Activated T-cell treated with anti-CD3 and anti-CD28 coated beads, Interleukin-2, amount 50 U/mL, for 24 hours (primary cell): Measurements from ENCODE around the gene CFTR.
"Not testable (repeated sequence)": the region's sequence is repeated elsewhere in the genome, so short reads cannot be mapped to it uniquely, and the experiment has no call there.

Experiments used
- DNase-seq: peaks from one replicate; pipeline ENCODE4 v3.0.0-alpha.2; 2020
- H3K27ac Mint-ChIP-seq: 2 replicates; pipeline ENCODE4 v1.8.0; 2020; ENCODE audit warnings: mild to moderate bottlenecking, mixed read lengths
- H3K27me3 Mint-ChIP-seq: 2 replicates; pipeline ENCODE4 v1.8.0; 2020; ENCODE audit warnings: mixed read lengths
- H3K36me3 Mint-ChIP-seq: 2 replicates; pipeline ENCODE4 v1.8.0; 2020; ENCODE audit warnings: low read depth, mixed read lengths
- H3K4me1 Mint-ChIP-seq: 2 replicates; pipeline ENCODE4 v1.8.0; 2020; ENCODE audit warnings: low read depth, mixed read lengths
- H3K4me3 Mint-ChIP-seq: 2 replicates; pipeline ENCODE4 v1.8.0; 2020; ENCODE audit warnings: mild to moderate bottlenecking, moderate library complexity, mixed read lengths
- H3K9me3 Mint-ChIP-seq: 2 replicates; pipeline ENCODE4 v1.8.0; 2020; ENCODE audit warnings: mixed read lengths

Gene CFTR

DNA sequence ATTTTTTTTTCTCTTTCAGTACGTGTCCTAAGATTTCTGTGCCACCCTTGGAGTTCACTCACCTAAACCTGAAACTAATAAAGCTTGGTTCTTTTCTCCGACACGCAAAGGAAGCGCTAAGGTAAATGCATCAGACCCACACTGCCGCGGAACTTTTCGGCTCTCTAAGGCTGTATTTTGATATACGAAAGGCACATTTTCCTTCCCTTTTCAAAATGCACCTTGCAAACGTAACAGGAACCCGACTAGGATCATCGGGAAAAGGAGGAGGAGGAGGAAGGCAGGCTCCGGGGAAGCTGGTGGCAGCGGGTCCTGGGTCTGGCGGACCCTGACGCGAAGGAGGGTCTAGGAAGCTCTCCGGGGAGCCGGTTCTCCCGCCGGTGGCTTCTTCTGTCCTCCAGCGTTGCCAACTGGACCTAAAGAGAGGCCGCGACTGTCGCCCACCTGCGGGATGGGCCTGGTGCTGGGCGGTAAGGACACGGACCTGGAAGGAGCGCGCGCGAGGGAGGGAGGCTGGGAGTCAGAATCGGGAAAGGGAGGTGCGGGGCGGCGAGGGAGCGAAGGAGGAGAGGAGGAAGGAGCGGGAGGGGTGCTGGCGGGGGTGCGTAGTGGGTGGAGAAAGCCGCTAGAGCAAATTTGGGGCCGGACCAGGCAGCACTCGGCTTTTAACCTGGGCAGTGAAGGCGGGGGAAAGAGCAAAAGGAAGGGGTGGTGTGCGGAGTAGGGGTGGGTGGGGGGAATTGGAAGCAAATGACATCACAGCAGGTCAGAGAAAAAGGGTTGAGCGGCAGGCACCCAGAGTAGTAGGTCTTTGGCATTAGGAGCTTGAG, at the start of gene CFTR:
TSS of gene CFTR (plus strand) at position 801 of the 830 bp plus-strand sequence. CDS start 70 bp downstream, outside the sequence.
- peaks cover 44% of the 10 kb centered on the region for H3K27me3 Mint-ChIP-seq
- no peak within 1 kb of the TSS for H3K27ac Mint-ChIP-seq
- no peak within 1 kb of the TSS for H3K4me3 Mint-ChIP-seq
- no peaks in the 10 kb centered on the region for H3K9me3 Mint-ChIP-seq
- DNase-seq, result no peak
- no peaks in the 10 kb centered on the region for H3K4me1 Mint-ChIP-seq
- no peaks in the 10 kb centered on the region for H3K36me3 Mint-ChIP-seq

DNA sequence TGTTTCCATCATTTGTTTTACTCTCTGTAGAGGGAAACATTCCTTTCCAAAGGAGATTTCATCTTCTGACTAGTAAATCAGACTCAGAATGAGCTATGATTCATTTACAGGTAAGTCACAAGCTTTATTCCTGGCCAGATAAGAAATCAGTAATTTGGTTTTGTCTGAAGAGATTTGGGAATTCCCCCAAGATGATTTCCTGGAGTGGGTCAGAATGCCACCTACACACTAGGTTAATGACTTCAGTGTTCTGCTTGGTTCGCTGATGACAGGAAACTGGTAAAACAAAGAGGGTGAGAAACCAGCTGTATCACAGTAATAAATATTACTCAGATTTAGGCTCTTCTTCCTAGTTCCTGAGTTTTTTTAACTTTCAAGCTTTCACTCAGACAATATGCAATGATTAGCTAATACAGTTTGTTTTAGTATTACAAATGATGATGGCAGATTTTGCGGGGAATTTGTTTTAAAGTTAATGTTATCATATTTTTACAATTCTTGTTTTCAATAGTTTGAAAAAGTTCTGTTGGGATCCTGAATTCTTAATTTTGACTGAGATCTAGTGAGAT, 44.3 kb upstream of the CFTR start:
- peaks cover 9% of the 10 kb centered on the region for H3K4me1 Mint-ChIP-seq
- no peaks in the 10 kb centered on the region for H3K9me3 Mint-ChIP-seq
- no peaks in the 10 kb centered on the region for H3K36me3 Mint-ChIP-seq
- no peaks in the 10 kb centered on the region for H3K27me3 Mint-ChIP-seq
- no peak overlapping the region for H3K27ac Mint-ChIP-seq
- H3K4me3 Mint-ChIP-seq, result no peak overlapping the region
- no peak for DNase-seq

DNA sequence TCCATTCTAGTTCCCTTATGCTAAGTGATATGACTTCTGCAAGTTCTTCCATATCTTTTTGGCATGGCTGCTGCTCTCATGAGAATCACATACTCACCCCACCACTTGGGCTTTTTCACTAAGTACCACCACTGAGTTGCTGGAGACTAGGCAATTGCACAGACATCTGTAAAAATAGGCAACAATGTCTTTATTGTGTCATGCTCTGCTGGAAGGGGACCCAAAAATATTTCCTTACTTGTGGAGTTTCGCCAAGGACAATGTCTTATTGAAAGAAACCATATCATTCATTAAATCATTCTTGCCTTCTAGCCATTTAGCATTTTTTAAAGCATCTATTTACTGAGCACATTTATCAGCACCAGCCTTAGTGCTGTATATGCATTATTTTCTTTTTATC, 35.2 kb upstream of the CFTR start:
- Mint-ChIP-seq H3K4me3 (no peak overlapping the region), H3K4me1 (no peaks in the 10 kb centered on the region), H3K9me3 (peaks cover 7% of the 10 kb centered on the region), H3K36me3 (no peaks in the 10 kb centered on the region), H3K27me3 (peaks cover 2% of the 10 kb centered on the region), H3K27ac (no peak overlapping the region)
- no peak for DNase-seq

DNA sequence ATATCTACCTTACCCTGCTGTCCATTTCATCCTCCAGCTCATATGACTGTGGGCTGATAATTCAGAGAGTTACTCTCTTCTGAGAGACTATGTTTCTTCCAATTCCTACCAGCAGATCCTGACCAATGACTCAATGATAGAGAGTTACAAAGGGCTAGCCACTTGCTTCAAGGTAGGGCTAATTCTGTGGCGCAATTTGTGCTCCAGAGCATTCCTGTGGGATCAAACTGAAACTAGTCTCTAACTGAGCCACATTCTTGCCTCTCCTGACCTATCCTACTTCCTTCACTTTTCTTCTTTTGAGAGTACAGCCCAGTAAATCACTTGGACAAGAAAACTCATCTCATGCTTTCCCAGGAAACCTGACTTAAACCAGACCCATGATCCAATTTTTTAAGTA, 34.6 kb upstream of the CFTR start:
- DNase-seq, result no peak

DNA sequence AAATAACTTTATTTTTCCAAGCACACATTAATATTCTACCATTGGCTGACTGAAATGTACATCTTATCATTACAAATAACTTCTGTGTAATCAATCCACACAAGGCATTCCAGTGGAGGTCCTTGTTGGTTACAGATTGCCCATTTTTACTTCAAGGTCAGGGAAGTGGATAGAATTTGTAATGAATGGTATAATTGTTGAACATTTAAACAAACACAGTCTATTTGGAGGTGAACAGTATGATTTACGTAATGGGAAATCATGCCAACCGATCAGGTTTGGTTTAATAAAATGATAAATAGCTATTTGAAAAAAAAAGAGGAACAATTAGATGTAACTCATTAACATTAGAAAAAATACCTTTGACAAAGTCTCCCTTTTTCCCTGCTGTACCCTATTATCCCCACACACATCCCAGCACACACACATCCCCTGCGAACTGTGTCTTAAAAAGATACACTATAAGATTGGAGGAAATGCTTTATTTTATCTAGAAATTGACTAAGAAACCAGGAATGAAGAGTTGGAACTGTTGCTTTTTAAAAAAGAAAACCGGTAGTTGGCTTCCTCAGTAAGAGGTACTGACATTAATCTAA, 33.5 kb upstream of the CFTR start:
- Mint-ChIP-seq H3K9me3 (peaks cover 7% of the 10 kb centered on the region), H3K4me1 (no peaks in the 10 kb centered on the region), H3K27me3 (peaks cover 2% of the 10 kb centered on the region), H3K4me3 (no peak overlapping the region), H3K36me3 (no peaks in the 10 kb centered on the region), H3K27ac (no peak overlapping the region)
- no peak for DNase-seq

More for the DNA sequence above, 34.6 kb upstream of the CFTR start:
- H3K4me1 Mint-ChIP-seq, result no peaks in the 10 kb centered on the region
- peaks cover 2% of the 10 kb centered on the region for H3K27me3 Mint-ChIP-seq
- no peaks in the 10 kb centered on the region for H3K36me3 Mint-ChIP-seq
- H3K9me3 Mint-ChIP-seq, result peaks cover 10% of the 10 kb centered on the region
- H3K27ac Mint-ChIP-seq, result no peak overlapping the region
- H3K4me3 Mint-ChIP-seq, result no peak overlapping the region

DNA sequence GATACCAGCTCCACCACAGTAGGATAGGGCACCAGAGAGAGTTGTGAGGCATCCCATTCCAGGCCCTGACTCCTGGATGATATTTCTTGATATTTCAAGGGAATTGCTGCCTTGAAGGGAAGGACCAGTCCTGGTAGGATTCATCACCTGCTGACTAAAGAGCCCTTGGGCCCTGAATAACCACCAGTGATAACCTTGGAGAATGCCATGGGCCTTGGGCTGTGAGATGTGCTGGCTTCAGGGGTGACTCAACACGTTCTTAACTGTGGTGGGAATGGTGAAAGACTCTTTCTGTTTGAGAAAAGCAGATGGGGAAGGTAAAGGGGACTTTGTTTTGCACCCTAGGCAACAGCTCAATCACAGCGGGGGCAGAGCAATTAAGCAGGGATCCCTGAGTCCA, 31.2 kb upstream of the CFTR start:
- peaks cover 2% of the 10 kb centered on the region for H3K27me3 Mint-ChIP-seq
- H3K27ac Mint-ChIP-seq, result no peak overlapping the region
- no peak overlapping the region for H3K4me3 Mint-ChIP-seq
- H3K9me3 Mint-ChIP-seq, result peaks cover 7% of the 10 kb centered on the region
- no peak for DNase-seq
- H3K36me3 Mint-ChIP-seq, result no peaks in the 10 kb centered on the region
- H3K4me1 Mint-ChIP-seq, result no peaks in the 10 kb centered on the region

DNA sequence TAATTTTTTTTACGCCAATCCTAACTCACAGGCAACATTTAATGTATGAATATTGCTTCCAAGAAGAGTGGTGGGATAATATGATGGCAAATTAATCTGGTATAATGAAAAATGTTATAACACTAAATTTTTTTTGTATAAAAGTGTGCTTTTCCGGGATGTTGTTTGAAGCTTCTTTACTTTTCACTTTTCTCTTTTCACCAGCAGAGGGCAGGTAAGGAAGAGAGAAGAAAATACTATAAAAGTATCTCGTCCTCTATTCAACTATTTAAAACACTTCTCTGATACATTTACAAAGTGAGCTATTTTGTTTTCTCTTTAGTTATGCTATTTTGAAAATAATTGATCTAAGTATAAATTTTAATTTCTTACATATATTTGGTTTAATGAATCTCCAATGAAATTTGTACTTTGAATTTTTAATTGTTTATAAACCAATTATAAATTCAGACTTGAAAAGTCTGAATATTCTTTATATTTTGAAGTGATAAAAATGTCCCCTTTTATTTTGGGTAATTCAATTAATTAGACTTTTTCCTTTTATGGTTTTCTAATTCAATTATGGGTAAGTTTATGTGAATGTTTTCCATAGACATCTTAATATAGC, 20.7 kb upstream of the CFTR start:
- H3K4me1 Mint-ChIP-seq, result no peaks in the 10 kb centered on the region
- no peak overlapping the region for H3K27ac Mint-ChIP-seq
- no peaks in the 10 kb centered on the region for H3K9me3 Mint-ChIP-seq
- no peaks in the 10 kb centered on the region for H3K27me3 Mint-ChIP-seq
- no peaks in the 10 kb centered on the region for H3K36me3 Mint-ChIP-seq
- DNase-seq, result no peak
- no peak overlapping the region for H3K4me3 Mint-ChIP-seq

DNA sequence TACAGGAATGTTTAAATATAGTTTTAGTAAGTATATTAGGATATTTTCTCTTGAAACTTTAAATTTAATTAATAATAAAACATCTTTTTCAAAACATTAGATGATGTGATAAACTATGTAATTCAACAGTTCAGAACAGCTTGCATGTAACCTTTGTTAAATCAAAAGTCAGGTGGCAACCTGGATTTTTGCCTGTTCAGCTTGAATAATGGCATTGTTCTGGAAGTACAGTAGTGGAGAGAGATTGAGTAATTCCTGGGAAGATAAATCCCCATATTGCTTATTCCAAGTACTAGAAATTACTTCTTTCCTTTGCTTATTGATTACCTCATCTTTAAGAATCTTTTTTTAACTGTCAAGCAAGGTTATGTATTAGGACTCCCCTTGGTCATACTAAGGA, 20.1 kb upstream of the CFTR start:
- no peaks in the 10 kb centered on the region for H3K9me3 Mint-ChIP-seq
- H3K27ac Mint-ChIP-seq, result no peak overlapping the region
- no peak for DNase-seq
- H3K36me3 Mint-ChIP-seq, result no peaks in the 10 kb centered on the region
- H3K27me3 Mint-ChIP-seq, result no peaks in the 10 kb centered on the region
- no peaks in the 10 kb centered on the region for H3K4me1 Mint-ChIP-seq
- no peak overlapping the region for H3K4me3 Mint-ChIP-seq

DNA sequence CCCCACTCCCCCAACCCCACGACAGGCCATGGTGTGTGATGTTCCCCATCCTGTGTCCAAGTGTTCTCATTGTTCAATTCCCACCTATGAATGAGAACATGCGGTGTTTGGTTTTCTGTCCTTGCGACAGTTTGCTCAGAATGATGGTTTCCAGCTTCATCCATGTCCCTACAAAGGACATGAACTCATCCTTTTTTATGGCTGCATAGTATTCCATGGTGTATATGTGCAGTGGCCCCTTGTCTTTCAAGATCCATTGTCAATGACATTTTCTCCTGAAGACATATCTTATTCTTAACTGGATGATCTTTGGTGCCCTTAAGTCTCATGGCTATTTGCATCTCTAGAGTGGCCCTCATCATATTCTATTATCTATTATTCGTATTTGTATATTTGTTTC, 19.0 kb upstream of the CFTR start:
- not testable (repeated sequence) for H3K36me3 Mint-ChIP-seq, H3K27me3 Mint-ChIP-seq, H3K4me1 Mint-ChIP-seq, H3K9me3 Mint-ChIP-seq, H3K27ac Mint-ChIP-seq, DNase-seq, H3K4me3 Mint-ChIP-seq

DNA sequence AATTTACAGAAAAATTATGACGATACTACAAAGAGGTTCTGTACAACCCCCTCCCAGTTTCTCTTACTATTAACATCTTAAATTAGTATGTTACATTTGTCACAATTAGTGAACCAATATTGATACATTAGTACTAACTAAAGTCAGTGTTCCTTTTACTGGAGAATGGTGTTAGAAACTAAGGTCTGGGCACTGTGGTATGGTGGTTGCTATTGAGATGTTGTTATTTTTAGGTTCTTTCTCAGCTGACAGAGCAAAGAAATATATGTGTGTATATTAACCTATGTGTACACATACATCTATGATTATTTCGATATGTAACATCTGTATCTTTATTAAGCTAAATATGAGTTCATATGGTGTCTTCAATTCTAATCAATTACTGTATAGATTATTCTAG, 11.7 kb upstream of the CFTR start:
- Mint-ChIP-seq H3K4me1 (no peaks in the 10 kb centered on the region), H3K4me3 (no peak overlapping the region)

DNA sequence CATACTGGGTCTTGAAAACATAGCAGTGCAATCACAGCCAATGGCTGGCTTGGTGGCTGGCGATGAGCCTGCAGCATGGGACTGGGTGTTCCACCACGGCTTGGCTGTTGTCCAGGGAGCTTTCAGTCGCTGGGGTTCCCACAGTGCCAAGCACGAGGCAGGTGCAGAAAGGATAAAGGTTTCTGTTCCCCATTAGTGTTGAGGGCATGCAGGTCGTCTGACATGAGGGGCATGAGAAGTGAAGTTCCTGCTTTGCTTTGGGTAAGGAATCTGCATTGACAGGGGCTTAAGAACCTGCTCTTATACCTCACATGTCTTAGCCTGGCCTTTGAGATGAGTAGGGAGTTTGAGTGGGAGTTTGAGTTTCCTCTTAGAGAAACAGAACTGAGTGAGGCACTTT, 9.0 kb upstream of the CFTR start:
- Mint-ChIP-seq H3K4me3 (no peak overlapping the region), H3K36me3 (no peaks in the 10 kb centered on the region), H3K4me1 (no peaks in the 10 kb centered on the region), H3K27ac (no peak overlapping the region), H3K27me3 (no peaks in the 10 kb centered on the region), H3K9me3 (no peaks in the 10 kb centered on the region)
- DNase-seq, result no peak

More for the DNA sequence above, 11.7 kb upstream of the CFTR start:
- no peak overlapping the region for H3K27ac Mint-ChIP-seq
- H3K27me3 Mint-ChIP-seq, result no peaks in the 10 kb centered on the region
- no peak for DNase-seq
- H3K36me3 Mint-ChIP-seq, result no peaks in the 10 kb centered on the region
- no peaks in the 10 kb centered on the region for H3K9me3 Mint-ChIP-seq

DNA sequence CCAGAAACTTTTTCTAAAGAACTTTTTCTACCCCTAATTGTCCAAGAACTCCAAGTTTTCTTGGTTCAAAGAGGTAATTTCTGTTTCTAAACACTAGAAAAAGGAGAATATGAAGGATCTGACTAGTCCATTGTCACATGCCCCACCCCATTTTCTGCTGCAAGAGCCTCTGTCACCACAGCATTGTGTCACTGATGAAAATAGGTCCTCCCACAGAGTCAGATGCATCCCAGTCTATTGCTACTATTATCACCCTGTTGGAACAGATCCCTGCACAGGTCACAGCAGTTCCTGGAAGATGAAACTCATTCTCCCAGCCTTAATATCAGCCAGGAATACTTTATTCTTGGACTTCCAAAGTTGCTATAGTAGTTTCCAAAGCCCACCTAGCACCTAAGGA, 7.5 kb upstream of the CFTR start:
- Mint-ChIP-seq H3K9me3 (no peaks in the 10 kb centered on the region), H3K27ac (no peak overlapping the region), H3K4me1 (no peaks in the 10 kb centered on the region), H3K4me3 (no peak overlapping the region), H3K36me3 (no peaks in the 10 kb centered on the region), H3K27me3 (peaks cover 10% of the 10 kb centered on the region)
- DNase-seq, result no peak

DNA sequence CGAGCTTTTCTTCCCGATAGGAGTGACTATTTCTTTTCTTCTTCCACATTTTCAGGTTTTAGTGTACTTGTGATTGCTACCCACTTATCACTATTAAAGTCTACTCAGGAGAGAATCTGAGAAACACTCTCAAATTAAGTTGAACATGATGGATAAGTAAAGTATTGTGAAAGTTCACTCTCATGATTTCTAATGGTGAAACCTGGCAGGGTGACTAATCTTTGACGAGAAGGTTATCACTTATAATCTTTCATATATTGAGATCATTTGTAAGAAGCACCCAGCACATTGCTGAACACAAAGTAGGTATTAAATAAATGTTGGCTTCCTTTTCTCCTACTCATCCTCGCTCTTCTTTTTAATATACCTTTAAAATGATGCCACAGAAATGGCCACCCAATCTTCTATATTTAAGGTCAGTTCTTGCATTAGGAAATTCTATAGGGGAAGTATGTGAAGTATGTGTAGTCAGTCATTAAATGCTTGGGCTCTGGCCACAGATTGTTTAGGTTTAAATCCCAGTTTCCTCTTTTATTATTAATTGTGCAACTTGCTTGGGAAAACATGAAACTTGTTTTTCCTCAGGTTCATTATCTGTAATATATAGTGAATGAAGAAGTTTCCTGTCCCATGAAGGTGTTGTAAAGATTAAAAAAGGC, 3.1 kb upstream of the CFTR start:
- DNase-seq, result no peak
- Mint-ChIP-seq H3K4me1 (no peaks in the 10 kb centered on the region), H3K4me3 (no peak overlapping the region), H3K27me3 (peaks cover 40% of the 10 kb centered on the region), H3K27ac (no peak overlapping the region), H3K36me3 (no peaks in the 10 kb centered on the region), H3K9me3 (no peaks in the 10 kb centered on the region)

DNA sequence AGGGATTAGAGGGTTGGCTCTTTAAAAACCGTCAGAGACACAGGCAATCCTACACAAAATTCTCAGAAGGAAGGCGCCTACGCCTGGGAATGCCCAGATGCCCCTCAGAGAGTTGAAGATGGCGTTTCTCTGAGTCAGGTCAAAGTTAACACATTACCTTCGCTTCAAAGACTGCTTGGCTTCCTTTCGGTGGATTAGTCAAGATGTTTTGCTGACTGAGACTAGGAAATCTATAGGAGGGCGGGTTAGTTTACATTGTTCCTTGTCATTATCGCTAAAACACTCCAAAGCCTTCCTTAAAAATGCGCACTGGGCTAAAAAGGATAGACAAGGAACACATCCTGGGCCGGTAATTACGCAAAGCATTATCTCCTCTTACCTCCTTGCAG, 995 bp upstream of the CFTR start:
- H3K4me1 Mint-ChIP-seq, result no peaks in the 10 kb centered on the region
- no peaks in the 10 kb centered on the region for H3K9me3 Mint-ChIP-seq
- no peak overlapping the region for H3K27ac Mint-ChIP-seq
- no peaks in the 10 kb centered on the region for H3K36me3 Mint-ChIP-seq
- DNase-seq, result no peak
- peaks cover 44% of the 10 kb centered on the region for H3K27me3 Mint-ChIP-seq
- no peak overlapping the region for H3K4me3 Mint-ChIP-seq

DNA sequence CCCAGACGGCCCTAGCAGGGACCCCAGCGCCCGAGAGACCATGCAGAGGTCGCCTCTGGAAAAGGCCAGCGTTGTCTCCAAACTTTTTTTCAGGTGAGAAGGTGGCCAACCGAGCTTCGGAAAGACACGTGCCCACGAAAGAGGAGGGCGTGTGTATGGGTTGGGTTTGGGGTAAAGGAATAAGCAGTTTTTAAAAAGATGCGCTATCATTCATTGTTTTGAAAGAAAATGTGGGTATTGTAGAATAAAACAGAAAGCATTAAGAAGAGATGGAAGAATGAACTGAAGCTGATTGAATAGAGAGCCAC, 184 bp downstream of the CFTR start:
- no peaks in the 10 kb centered on the region for H3K36me3 Mint-ChIP-seq
- no peak for DNase-seq
- H3K9me3 Mint-ChIP-seq, result no peaks in the 10 kb centered on the region
- H3K4me3 Mint-ChIP-seq, result no peak overlapping the region
- peaks cover 44% of the 10 kb centered on the region for H3K27me3 Mint-ChIP-seq
- H3K27ac Mint-ChIP-seq, result no peak overlapping the region
- no peaks in the 10 kb centered on the region for H3K4me1 Mint-ChIP-seq
